Muscle of back (tissue), 11 donors: ENCODE data around the gene RSPO3. TPM values are rescaled to one million over a fixed set of nuclear protein-coding genes. Genes with fewer than 3 reads are reported as not detected.
A peak's percentile ranks its signal among the peaks of the same experiment; 100 is the strongest.

Source experiments
- DNase-seq, 3 donors: peaks; one replicate each; pipeline versions ENCODE4 v3.0.0 to v3.0.0-alpha.2; 2013
- polyA plus RNA-seq, 10 donors: library from polyadenylated mRNA; unstranded; fragments of 120-200 nt; gene quantifications; one replicate each; pipeline ENCODE4 v1.2.1, GENCODE V29; 2013; ENCODE audit not compliant: insufficient read length in 10 of 10

The RSPO3 gene
- polyA plus RNA-seq, 10 donors, result 8.8 to 24.8 (median 15.7) TPM

DNA sequence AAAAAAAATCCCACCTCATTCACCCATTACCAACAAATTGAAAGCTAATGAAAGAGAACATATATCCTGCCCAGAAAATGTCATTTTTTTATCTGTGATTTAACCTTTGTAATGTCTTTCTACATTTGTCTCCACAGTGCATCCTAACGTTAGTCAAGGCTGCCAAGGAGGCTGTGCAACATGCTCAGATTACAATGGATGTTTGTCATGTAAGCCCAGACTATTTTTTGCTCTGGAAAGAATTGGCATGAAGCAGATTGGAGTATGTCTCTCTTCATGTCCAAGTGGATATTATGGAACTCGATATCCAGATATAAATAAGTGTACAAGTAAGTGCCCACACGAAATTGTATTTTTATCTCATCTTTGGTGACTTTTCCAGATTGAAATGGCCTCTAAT, 30.0 kb downstream of the RSPO3 start:
- peak; percentile 26 to 71 (median 45) for DNase-seq

GRCh38 chr6:127154509-127154908, 36.0 kb downstream of the RSPO3 start:
- DNase-seq, result no peak

DNA sequence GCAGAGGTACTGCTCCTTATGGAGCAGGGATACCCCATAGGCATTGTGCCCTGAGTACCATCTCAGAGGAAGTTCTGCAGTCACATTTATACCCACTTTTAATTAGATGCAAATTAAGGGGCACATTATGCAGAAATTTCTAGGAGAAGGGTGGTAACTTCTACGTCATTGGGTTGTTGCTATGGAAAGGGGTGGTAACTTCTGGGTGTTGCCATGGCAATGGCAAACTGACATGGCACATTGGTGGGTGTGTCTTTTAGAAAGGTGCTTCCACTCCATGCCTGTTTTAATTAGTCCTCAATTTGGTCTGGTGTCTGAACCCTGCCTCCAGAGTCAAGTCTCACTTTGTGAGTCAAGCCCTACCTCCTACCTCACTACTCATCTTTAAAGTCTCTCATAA, 42.0 kb downstream of the RSPO3 start:
- DNase-seq, result no peak

DNA sequence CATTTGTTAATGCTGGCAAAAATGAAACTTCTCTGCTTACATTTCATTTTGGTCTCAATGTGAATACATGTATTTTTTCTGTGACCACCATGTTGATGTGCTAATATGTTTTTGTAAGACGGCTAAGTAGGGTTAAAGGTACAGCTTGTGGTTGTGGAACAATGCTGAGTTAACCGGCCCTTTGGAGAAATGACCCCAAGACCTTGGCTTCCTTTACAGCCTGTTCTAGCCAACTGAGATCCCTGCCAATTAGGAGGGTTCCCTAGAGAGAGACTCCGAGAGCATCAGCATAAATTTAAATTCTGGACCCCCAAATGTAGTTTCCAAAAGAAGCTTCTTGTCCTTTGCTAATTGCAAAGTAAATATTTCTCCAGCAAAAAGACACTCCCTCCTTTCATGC, 44.4 kb downstream of the RSPO3 start:
- peak in 2 of 3 donors; percentile 27 to 77 for DNase-seq

DNA sequence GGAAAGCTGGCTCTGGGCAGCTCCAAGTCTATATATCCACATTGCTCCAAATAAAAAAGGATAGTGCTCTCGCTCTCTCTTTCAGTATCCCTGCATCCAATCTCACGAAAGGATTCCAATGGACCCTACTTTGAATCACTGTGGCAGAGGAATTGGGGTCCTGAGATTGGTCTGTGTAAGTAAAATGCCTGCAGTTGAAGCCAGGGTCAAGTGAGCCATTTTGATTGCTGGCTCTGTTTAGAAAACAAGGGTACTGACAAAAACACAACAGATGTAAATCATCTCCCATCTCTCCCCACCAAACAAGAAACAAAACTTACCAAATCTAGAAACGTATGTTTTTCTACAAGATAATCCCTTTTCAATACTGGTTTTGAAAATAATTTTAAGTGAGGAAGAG, 45.6 kb downstream of the RSPO3 start:
- no peak for DNase-seq

GRCh38 chr6:127164565-127164964, 46.1 kb downstream of the RSPO3 start:
- DNase-seq, result no peak

DNA sequence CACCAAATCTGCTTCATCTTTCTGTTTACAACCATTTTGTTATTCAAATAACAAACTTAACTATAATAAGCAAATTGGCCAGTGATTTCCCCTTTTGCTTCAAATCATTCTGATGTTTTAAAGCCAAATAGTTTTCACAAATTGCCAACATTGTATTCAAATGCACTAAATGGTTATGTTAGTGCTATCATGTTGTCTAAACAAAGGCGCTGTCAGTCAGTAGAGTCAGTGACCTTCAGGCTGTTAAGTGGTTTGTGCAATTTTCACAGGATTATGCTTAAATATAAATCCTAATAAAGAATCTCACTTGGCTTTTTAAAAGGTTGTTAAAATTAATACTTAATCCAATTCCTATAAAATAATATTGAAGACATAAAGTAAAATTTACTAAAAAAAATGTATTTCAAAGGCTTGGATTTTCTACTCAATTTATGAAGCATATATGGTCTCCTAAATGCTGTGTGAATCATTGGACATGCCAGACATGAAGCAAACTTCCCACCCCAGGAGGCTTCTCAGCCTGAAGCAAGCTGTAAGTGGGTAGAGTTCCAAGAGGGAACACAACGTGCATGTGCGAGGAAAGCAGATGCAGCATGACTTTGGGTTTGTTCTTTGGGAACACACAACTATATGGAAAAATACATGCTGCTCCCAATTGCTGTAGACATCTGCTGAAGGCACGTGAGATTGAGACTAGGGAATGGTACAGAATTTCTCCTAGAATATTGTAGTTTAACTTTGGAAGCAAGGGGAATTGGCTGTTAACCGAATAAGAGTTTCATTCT, 54.9 kb downstream of the RSPO3 start:
- peak; percentile 58 to 90 (median 62) for DNase-seq

DNA sequence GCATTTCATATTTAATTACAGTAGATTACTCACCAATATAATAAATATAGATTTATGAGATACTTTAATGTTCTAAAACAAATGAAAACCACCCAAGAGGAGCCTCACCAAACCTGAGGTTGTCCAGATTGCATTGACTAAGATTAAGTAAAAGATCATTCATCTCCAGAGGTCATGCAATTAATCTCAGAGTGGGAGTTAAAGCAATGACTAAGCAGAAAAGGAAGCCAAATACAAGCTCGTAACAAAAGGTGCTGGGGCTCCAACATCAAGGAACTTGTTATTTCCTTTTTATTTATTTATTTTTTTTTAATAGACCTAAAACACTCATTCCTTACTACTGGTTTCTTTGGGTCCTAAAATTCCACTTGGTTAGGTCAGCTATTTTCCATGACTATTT, 57.7 kb downstream of the RSPO3 start:
- no peak for DNase-seq

- peak in 2 of 3 donors; percentile 53 to 72 for DNase-seq
Measured at GRCh38 chr6:127177030-127177922, 58.8 kb downstream of the RSPO3 start.

DNA sequence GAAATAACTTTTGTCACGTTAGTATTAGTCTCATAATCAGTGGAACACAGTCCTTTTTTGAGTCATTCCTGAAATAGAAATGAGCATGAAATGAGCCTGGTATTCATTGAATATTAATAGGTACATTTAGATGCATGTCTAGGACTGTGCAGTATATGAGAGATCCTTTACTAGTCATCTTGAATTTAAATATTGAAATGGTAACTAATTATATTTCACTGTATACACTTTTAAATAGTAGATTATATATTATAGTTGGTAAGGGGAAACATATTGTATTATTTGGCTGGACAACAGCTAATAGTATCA, 59.4 kb downstream of the RSPO3 start:
- no peak for DNase-seq

GRCh38 chr6:127178746-127179145, 60.3 kb downstream of the RSPO3 start:
- DNase-seq, result no peak

DNA sequence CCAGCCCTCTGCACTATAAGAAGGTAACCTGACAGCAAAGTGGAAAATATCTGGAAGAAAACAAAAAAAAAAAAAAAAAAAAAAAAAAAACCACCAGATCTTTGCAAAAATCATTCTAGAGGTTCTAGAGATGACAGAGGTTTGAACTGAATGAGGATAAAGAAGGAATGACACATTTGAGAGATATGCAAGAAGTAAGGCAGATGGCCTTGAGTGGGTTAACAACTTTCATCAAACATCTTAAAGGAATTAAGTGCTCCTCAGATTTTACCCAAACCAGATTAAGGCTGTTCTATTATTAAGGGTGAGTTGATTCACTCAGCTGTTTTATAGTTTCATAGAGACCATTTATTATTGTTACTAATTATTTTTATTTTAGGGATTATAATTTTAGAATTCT, 62.0 kb downstream of the RSPO3 start:
- DNase-seq, result no peak

DNA sequence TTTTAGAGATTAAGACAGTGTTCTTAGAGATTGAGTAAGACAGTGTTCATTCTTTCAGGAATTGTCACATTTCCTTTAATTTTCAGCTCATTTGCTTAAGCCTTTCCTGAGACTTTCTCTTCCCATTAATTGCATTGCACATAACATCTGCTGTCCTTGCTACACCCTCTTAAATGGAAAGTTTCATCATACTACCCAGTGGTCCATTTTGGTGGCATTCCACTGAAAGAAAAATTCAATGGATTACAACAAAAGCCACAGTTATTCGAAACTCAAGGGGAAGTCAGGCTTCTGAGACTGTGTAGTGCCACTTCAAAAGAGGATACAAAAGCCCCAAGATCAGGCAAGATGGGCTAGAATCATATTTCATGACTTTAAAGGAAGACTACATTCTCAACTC, 64.0 kb downstream of the RSPO3 start:
- DNase-seq, result no peak

DNA sequence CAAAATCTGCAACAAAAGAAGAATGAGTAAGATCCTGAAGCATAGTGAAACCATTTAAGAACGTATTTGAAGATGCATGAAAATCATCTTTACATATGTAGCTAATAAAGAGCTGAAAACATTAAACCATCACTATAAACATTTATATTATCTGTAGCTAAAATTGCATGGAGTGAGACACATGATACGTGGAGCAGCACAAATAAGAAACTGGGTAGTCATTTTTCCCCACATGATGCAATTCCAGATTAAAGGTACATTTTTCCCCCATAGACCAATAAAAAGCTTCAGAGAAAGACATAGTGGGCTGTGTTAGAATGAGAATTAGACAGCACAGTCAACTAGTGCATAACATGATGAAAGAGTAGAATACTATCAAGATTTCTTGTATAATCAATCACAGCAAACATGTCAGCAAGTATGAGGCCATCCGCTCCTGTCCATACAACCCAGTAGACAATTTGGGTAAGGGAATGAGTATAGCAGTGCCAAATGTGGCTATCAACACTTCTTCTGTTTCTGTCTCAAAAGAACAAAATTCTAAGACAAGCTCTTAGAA, 67.0 kb downstream of the RSPO3 start:
- peak in 1 of 3 donors; percentile 34 for DNase-seq

- DNase-seq, result no peak
Measured at GRCh38 chr6:127186889-127187288, 68.4 kb downstream of the RSPO3 start.

- no peak for DNase-seq
Measured at GRCh38 chr6:127188744-127189143, 70.3 kb downstream of the RSPO3 start.

- DNase-seq, result peak in 2 of 3 donors; percentile 36 to 60
Measured at GRCh38 chr6:127190552-127190951, 72.1 kb downstream of the RSPO3 start.

GRCh38 chr6:127191716-127192115, 73.2 kb downstream of the RSPO3 start:
- DNase-seq, result no peak

- DNase-seq, result peak; percentile 73 to 93 (median 79)
Measured at GRCh38 chr6:127192911-127193541, 74.6 kb downstream of the RSPO3 start.

- no peak for DNase-seq
Measured at GRCh38 chr6:127195833-127196232, 77.4 kb downstream of the RSPO3 start.

DNA sequence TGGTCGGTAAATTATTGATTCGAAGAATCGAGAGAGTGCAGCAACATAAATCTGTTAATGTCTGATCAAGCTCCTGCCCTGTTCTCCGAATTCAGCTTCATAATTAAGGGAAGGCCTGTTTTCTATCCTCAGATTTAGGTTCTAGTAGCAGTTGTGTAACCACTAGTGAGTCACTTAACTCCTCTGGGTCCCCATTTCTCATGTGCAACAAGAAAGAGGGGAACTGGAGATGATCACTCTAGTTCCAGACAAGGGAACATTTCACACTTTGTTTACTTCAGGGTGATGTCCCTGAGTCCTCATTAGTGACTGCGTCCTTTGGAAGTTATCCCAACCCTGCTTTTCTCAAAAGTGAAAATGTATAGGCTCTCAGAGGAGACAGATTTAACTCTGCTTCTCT, 80.1 kb downstream of the RSPO3 start:
- no peak for DNase-seq

DNA sequence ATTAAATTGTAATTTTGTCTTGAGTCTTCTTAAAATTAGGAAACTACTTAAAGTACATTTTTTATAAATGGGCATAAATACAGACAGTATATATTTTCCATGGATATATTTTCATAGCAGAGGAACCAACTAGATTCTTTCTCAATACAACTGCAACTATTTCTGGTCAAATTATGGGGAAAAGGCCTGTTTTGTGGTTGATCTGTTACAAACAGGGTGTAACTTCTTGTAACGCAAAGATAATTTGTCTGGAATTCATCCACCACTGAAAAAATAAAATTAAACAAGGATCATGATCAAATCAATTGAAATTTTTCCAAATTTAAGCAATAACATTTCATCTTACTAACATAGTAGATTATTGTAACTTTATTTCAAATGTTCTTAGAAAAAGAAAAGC, 81.0 kb downstream of the RSPO3 start:
- DNase-seq, result no peak
